A673 (cell line): ENCODE data around the gene EXOSC7.

Experiments used
- CTCF ChIP-seq: fragments of 300-800, 200-600 bp; sonication (generic); conservative IDR thresholded peaks from 2 replicates; pipeline ENCODE4 v1.5.1; 2017; ENCODE audit warnings: low read depth, mild to moderate bottlenecking, antibody characterized with exemption, low read length, moderate library complexity, mixed read lengths
- EZH2 ChIP-seq: fragments of 200-600 bp; sonication (generic); IDR thresholded peaks from 2 replicates; pipeline ENCODE4 v1.6.1; 2017; ENCODE audit warnings: borderline replicate concordance, low read depth, mild to moderate bottlenecking, mixed read lengths, antibody characterized with exemption, low read length; ENCODE audit not compliant: poor library complexity, severe bottlenecking

- TF ChIP-seq CTCF (no peak), EZH2 (no peak)
Observed at GRCh38 chr3:44966795-44967278, 9.2 kb upstream of the EXOSC7 start.
